Progenitor cell of endocrine pancreas (in vitro differentiated cells): ENCODE data around the gene KCNE4. TPM values are rescaled to one million over a fixed set of nuclear protein-coding genes. Genes with fewer than 3 reads are reported as not detected.

Experiments
- DNase-seq: peaks from one replicate; pipeline ENCODE4 v3.0.0; 2021; ENCODE audit warnings: low spot score; ENCODE audit not compliant: unreplicated experiment
- H3K27ac Mint-ChIP-seq: 2 replicates; pipeline ENCODE4 v1.8.0; 2021; ENCODE audit warnings: mild to moderate bottlenecking, moderate library complexity, mixed read lengths
- H3K27me3 Mint-ChIP-seq: 2 replicates; pipeline ENCODE4 v1.8.0; 2021; ENCODE audit warnings: mixed read lengths
- H3K36me3 Mint-ChIP-seq: 2 replicates; pipeline ENCODE4 v1.8.0; 2022; ENCODE audit warnings: mixed read lengths; ENCODE audit not compliant: insufficient read depth
- H3K4me1 Mint-ChIP-seq: 2 replicates; pipeline ENCODE4 v1.8.0; 2021; ENCODE audit warnings: low read depth, mixed read lengths
- H3K4me3 Mint-ChIP-seq: 2 replicates; pipeline ENCODE4 v1.8.0; 2021; ENCODE audit warnings: low read depth, mild to moderate bottlenecking, moderate library complexity, mixed read lengths
- H3K9me3 Mint-ChIP-seq: 2 replicates; pipeline ENCODE4 v1.8.0; 2021; ENCODE audit warnings: low read depth, mixed read lengths
- total RNA-seq: library from RNA; stranded (reverse); gene quantifications from 2 replicates; pipeline ENCODE4 v1.2.1, GENCODE V29; 2021
- TF ChIP-seq, protein P1 (sequence below): fragments of 200-600 bp; sonication (generic); IDR thresholded peaks from one replicate; pipeline ENCODE4 v1.5.0; 2021; ENCODE audit warnings: antibody characterized with exemption, mild to moderate bottlenecking; ENCODE audit not compliant: unreplicated experiment

The KCNE4 gene
- total RNA-seq, 1 donor from 2014 or later: 0.72 TPM

DNA sequence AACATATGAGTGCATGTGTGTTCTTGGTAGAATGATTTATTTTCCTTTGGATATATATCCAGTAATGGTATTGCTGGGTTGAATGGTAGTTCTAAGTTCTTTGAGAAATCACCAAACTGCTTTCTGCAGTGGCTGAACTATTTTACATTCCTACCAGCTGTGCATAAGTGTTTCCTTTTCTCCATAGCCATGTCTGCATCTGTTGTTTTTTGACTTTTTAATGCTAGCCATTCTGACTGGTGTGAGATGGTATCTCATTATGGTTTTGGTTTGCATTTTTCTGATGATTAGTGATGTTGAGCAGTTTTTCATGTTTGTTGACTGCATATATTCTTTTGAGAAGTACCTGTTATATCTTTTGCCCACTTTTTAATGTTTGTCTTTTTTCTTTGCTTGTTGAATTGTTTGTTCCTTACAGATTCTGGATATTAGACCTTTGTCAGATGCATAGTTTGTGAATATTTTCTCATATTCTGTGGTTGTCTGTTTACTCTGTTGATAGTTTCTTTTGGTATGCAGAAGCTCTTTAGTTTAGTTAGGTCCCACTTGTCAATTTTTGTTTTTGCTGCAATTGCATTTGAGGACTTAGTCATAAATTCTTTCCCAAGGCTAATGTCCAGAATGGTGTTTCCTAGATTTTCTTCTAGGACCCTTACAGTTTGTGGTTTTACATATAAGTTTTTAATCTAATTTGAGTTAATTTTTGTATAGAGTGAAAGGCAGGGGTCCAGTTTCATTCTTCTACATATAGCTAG, 17.6 kb upstream of the KCNE4 start:
- TF ChIP-seq, protein P1, sequence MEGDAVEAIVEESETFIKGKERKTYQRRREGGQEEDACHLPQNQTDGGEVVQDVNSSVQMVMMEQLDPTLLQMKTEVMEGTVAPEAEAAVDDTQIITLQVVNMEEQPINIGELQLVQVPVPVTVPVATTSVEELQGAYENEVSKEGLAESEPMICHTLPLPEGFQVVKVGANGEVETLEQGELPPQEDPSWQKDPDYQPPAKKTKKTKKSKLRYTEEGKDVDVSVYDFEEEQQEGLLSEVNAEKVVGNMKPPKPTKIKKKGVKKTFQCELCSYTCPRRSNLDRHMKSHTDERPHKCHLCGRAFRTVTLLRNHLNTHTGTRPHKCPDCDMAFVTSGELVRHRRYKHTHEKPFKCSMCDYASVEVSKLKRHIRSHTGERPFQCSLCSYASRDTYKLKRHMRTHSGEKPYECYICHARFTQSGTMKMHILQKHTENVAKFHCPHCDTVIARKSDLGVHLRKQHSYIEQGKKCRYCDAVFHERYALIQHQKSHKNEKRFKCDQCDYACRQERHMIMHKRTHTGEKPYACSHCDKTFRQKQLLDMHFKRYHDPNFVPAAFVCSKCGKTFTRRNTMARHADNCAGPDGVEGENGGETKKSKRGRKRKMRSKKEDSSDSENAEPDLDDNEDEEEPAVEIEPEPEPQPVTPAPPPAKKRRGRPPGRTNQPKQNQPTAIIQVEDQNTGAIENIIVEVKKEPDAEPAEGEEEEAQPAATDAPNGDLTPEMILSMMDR: no peak
- Mint-ChIP-seq H3K9me3 (peaks cover 12% of the 10 kb centered on the region), H3K4me1 (peaks cover 19% of the 10 kb centered on the region), H3K36me3 (peaks cover 2% of the 10 kb centered on the region), H3K27ac (no peak overlapping the region), H3K27me3 (no peaks in the 10 kb centered on the region), H3K4me3 (no peak overlapping the region)
- DNase-seq: no peak

DNA sequence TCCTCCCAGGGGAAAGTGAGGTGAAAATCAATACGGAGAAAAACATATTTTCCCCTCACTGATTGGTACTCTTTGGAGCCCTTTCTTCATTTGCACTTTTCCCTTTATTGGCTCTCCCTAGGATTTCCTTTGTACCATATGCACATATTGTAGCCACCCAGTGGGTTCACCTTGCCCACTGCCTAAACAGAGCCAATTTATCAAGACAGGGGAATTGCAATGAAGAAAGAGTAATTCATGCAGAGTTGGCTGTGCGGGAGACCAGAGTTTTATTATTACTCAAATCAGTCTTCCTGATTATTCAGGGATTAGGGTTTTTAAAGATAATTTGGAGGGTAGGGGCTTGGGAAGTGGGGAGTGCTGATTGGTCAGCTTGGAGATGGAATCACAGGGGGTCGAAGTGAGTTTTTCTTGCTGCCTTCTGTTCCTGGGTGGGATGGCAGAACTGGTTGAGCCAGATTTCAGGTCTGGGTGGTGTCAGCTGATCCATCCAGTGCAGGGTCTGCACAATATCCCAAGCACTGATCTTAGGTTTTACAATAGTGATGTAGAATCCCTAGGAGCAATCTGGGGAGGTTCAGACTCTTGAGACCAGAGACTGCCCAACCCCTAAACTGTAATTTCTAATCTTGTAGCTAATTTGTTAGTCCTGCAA, 15.1 kb upstream of the KCNE4 start:
- Mint-ChIP-seq H3K27me3 (no peaks in the 10 kb centered on the region), H3K4me1 (peaks cover 31% of the 10 kb centered on the region), H3K36me3 (peaks cover 2% of the 10 kb centered on the region), H3K27ac (peak overlapping the region; percentile 6), H3K9me3 (peaks cover 9% of the 10 kb centered on the region), H3K4me3 (no peak overlapping the region)
- TF ChIP-seq, protein P1: no peak
- no peak for DNase-seq

DNA sequence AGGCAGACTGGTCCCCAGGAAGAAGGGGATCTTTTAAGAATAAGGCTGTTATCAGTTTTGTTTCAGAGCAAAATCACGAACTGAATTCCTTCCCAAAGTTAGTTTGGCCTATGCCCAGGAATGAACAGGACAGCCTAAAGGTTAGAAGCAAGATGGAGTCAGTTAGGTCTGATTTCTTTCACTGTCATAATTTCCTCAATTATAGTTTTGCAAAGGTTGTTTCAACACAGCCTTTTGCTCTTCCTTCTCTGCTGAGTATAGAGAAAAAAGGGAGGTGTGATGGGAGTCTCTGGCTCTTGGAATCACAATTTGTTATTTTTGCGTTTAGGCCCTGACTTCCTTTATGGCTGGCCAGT, 14.6 kb upstream of the KCNE4 start:
- Mint-ChIP-seq H3K4me3 (no peak overlapping the region), H3K36me3 (no peaks in the 10 kb centered on the region), H3K4me1 (peaks cover 31% of the 10 kb centered on the region), H3K27me3 (no peaks in the 10 kb centered on the region), H3K9me3 (peaks cover 4% of the 10 kb centered on the region), H3K27ac (no peak overlapping the region)
- TF ChIP-seq, protein P1: no peak
- DNase-seq: no peak

DNA sequence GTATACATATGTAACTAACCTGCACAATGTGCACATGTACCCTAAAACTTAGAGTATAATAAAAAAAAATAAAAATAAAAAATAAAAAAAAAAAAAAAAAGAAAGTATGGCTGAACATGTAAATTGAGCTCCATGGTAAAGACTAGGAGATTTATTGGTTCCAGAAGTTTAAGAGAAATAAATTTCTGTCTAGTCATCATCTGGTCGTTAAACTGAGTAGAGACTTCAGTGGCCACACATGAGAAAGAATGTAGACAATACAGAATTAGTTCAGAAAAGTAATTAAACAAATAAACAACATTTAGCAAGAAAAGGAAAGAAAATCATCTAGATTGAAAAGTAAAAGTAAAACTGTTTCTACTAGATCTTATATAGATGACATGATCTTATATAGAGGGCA, 12.4 kb upstream of the KCNE4 start:
- no peak for DNase-seq
- Mint-ChIP-seq H3K4me1 (peaks cover 31% of the 10 kb centered on the region), H3K4me3 (no peak overlapping the region), H3K36me3 (no peaks in the 10 kb centered on the region), H3K9me3 (no peaks in the 10 kb centered on the region), H3K27ac (no peak overlapping the region), H3K27me3 (no peaks in the 10 kb centered on the region)
- TF ChIP-seq, protein P1: no peak

DNA sequence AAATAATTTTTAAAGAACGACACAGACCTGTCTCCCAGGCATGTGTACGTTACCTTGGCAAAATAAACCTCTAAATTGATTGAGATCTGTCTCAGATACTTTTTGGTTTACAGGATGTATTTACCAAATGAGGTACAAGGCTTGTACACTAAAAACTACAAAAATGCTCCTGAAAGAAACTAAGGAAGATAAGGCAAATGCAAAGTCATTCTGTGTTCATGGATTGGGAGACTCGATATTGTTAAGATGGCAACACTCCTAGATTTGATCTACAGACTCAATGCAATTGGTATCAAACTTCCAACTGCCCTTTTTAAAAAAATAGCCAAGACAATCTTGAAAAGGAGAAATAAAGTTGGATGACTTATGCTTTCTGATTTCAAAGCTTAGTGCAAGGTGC, 11.5 kb upstream of the KCNE4 start:
- no peak overlapping the region for H3K27ac Mint-ChIP-seq
- DNase-seq: no peak

More for the DNA sequence above, 11.5 kb upstream of the KCNE4 start:
- no peaks in the 10 kb centered on the region for H3K27me3 Mint-ChIP-seq
- H3K9me3 Mint-ChIP-seq: no peaks in the 10 kb centered on the region
- no peak overlapping the region for H3K4me3 Mint-ChIP-seq
- H3K36me3 Mint-ChIP-seq: no peaks in the 10 kb centered on the region
- peaks cover 31% of the 10 kb centered on the region for H3K4me1 Mint-ChIP-seq
- TF ChIP-seq, protein P1: no peak
